Body of pancreas (tissue), 4 donors: ENCODE measurements around the gene SMIM12. TPM values are rescaled to one million over a fixed set of nuclear protein-coding genes. Genes with fewer than 3 reads are reported as not detected.

Experiments used
- ATAC-seq: fragments of 150-250 bp; one replicate; pipeline ENCODE4 v1.9.1; 2016
- DNase-seq, 4 donors: peaks; one replicate each; pipeline ENCODE4 v3.0.0-alpha.2; 2019
- H3K27ac ChIP-seq, 4 donors: fragments of 200-600 bp; sonication (generic); 1 replicate in 3 of 4; 2 replicates in 1 of 4; pipeline versions ENCODE4 v1.5.1 to v1.6.1; 2016 to 2019; ENCODE audit warnings: mild to moderate bottlenecking in 1 of 4, mixed read lengths in 1 of 4, moderate library complexity in 1 of 4
- H3K27me3 ChIP-seq, 2 donors: fragments of 200-600 bp; sonication (generic); one replicate each; pipeline ENCODE4 v1.6.0; 2016; ENCODE audit warnings: mild to moderate bottlenecking in 1 of 2
- H3K36me3 ChIP-seq, 2 donors: fragments of 200-600 bp; sonication (generic); replicated peaks in 1 of 2; 2 replicates each; pipeline ENCODE4 v1.5.1; 2016; ENCODE audit warnings: low read depth in 2 of 2; ENCODE audit not compliant: insufficient read depth in 1 of 2
- H3K4me1 ChIP-seq: fragments of 200-600 bp; sonication (generic); one replicate; pipeline ENCODE4 v1.6.0; 2016
- H3K4me3 ChIP-seq, 2 donors: fragments of 200-600 bp; sonication (generic); 1 replicate in 1 of 2; 2 replicates in 1 of 2; pipeline ENCODE4 v1.5.1; 2016 to 2019
- H3K9me3 ChIP-seq, 3 donors: fragments of 200-600 bp; sonication (generic); 1 replicate in 2 of 3; 2 replicates in 1 of 3; pipeline ENCODE4 v1.5.1; 2016
- POLR2A ChIP-seq, 3 donors: fragments of 450-650 bp; IDR thresholded peaks; one replicate each; pipeline ENCODE4 v1.6.1; 2016; ENCODE audit warnings: antibody characterized with exemption in 3 of 3, mild to moderate bottlenecking in 2 of 3
- WGBS, 2 donors: methylation state at CpG; one replicate each; pipeline ENCODE4 v1.1.5; 2017; 5-methylcytosine and 5-hydroxymethylcytosine counted together
- intact Hi-C: fragments of 100-400 bp; cut with DNase I; formaldehyde crosslinking; loops from one replicate; pipeline ENCODE4 v1.15.1; 2023
- total RNA-seq, 2 donors: library from RNA; depleted of rRNA; stranded (reverse); fragments of >200 nt; gene quantifications; one replicate each; pipeline ENCODE4 v1.1.0, GENCODE V29; 2016
- TF ChIP-seq, protein P1 (sequence below), 7 experiments: fragments of 450-650 bp in 4 of 7; fragments of 200-600 bp in 3 of 7; sonication (generic) in 3 of 7; IDR thresholded peaks; one replicate each; pipeline ENCODE4 v1.5.1; 2016 to 2019; ENCODE audit warnings: antibody characterized with exemption in 7 of 7

The SMIM12 gene
- total RNA-seq, 2 donors from 2014 or later = 7.8 to 22.1 TPM

DNA sequence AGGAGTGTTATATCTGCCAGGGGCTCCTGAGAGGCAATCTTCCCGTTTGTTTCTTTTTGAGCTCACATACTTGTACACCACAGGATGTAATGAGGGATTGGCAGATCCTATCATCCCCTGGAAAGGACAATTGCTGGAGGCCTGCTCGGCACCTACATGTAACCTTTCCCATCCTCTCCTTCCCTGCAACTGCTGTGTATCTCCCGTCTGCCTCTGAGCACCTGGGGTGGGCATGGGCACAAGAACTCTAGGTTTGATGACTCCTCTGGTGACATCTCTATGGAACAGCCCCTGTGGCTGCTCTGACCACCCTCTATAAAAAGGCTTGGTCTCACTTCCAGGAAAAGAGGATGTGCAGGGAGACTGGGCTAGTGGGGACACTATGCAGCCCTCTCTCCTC, 25.0 kb upstream of the SMIM12 start:
- Histone ChIP-seq H3K9me3 (peaks cover 0 to 2% (median 0%) of the 10 kb centered on the region in 3 donors), H3K4me1 (peaks cover 12% of the 10 kb centered on the region), H3K27me3 (peaks cover 0 to 12% of the 10 kb centered on the region in 2 donors), H3K36me3 (no peaks in the 10 kb centered on the region), H3K4me3 (no peak overlapping the region), H3K27ac (no peak overlapping the region)
- intact Hi-C loops = no loop called here
- TF ChIP-seq POLR2A (IDR thresholded peaks at IDR 0.05) = no peak
- TF ChIP-seq, protein P1, sequence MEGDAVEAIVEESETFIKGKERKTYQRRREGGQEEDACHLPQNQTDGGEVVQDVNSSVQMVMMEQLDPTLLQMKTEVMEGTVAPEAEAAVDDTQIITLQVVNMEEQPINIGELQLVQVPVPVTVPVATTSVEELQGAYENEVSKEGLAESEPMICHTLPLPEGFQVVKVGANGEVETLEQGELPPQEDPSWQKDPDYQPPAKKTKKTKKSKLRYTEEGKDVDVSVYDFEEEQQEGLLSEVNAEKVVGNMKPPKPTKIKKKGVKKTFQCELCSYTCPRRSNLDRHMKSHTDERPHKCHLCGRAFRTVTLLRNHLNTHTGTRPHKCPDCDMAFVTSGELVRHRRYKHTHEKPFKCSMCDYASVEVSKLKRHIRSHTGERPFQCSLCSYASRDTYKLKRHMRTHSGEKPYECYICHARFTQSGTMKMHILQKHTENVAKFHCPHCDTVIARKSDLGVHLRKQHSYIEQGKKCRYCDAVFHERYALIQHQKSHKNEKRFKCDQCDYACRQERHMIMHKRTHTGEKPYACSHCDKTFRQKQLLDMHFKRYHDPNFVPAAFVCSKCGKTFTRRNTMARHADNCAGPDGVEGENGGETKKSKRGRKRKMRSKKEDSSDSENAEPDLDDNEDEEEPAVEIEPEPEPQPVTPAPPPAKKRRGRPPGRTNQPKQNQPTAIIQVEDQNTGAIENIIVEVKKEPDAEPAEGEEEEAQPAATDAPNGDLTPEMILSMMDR (IDR thresholded peaks at IDR 0.05) = no peak
- DNase-seq (no peak), ATAC-seq (no peak)
- WGBS, 2 donors = 55 to 62% methylated on average over 3 of the region's 3 CpGs

DNA sequence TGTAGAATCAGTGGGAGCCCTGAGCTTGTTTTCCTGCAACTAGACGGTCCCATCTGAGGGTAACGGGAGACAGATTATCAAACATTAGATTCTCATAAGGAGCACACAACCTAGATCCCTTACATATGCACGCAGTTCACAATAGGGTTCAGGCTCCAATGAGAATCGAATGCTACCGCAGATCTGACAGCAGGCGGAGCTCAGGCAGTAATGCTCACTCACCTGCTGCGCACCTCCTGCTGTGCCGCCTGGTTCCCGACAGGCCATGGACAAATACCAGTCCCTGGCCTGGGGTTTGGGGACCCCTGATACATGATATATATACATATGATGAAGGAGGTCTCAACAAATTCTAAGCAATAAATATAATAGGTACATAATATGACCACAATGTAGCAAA, 19.7 kb upstream of the SMIM12 start:
- H3K4me1 ChIP-seq = no peaks in the 10 kb centered on the region
- ATAC-seq = no peak
- no peak overlapping the region for H3K4me3 ChIP-seq
- TF ChIP-seq, protein P1 (IDR thresholded peaks at IDR 0.05) = no peak
- no peak for TF ChIP-seq POLR2A (IDR thresholded peaks at IDR 0.05)
- H3K27me3 ChIP-seq = no peaks in the 10 kb centered on the region
- peaks cover 0 to 2% (median 0%) of the 10 kb centered on the region in 3 donors for H3K9me3 ChIP-seq
- no peaks in the 10 kb centered on the region for H3K36me3 ChIP-seq
- intact Hi-C loops = no loop called here
- DNase-seq = no peak
- 71% methylated on average over 9 of the region's 9 CpGs for WGBS, 2 donors
- H3K27ac ChIP-seq = no peak overlapping the region

DNA sequence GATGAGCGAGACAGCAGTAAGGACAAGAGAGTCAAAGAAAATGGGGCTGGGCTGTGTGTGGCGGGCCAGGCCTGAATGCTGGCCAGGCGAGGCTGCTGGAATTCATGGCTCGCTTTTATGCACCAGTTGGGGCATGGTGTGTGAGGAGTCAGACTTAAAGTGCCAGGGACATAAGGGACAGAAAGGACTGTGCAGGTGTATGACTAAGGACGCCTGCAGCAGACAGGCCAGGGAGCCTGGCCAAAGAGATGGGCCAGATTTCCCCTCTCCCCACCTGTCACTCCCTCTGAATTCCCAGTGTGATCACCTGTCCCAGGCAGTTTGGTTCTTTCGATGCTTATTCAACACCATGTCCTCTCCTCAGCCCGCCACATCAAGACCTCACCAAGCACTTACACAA, 16.9 kb upstream of the SMIM12 start:
- intact Hi-C loops = no loop called here
- Histone ChIP-seq H3K27ac (no peak overlapping the region), H3K27me3 (no peaks in the 10 kb centered on the region), H3K4me3 (no peak overlapping the region), H3K9me3 (peaks cover 0 to 2% (median 0%) of the 10 kb centered on the region in 3 donors), H3K4me1 (no peaks in the 10 kb centered on the region), H3K36me3 (no peaks in the 10 kb centered on the region)
- TF ChIP-seq POLR2A (IDR thresholded peaks at IDR 0.05) = no peak
- TF ChIP-seq, protein P1 (IDR thresholded peaks at IDR 0.05) = no peak
- 83 to 84% methylated on average over 7 of the region's 7 CpGs for WGBS, 2 donors
- DNase-seq (no peak), ATAC-seq (no peak)

DNA sequence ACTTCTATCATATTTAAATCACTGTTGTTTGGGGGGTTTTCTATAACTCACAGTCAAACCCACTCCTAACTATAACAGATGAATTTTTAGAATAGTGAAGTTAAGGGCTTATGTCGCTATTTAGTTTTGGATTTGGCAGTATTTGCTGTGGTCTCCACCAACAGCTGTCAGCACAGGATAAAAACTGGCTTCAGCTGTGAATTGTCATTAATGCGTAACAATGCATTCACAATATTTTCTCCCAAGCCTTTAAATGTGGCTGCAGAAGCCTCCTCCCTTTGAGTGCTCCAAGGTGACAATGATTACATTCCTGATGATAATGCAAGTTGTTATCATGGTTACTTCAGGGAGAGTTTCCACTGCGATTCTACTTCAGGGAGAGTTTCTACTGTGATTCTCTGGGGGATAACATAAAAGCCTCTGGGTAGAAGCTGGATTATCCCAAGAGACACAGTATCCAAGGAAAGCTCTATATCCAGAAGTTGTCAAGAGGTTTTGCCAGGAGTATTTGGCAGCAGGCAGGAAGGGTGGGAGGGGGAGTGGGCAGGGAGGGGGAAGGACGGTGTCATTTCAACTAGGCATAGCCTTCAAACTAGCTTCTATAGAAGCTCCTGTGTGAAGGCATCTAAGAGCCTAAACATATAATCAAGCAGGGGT, 14.9 kb upstream of the SMIM12 start:
- Histone ChIP-seq H3K36me3 (no peaks in the 10 kb centered on the region), H3K9me3 (no peaks in the 10 kb centered on the region), H3K4me3 (no peak overlapping the region), H3K27me3 (no peaks in the 10 kb centered on the region), H3K4me1 (no peaks in the 10 kb centered on the region), H3K27ac (no peak overlapping the region)
- TF ChIP-seq, protein P1 (IDR thresholded peaks at IDR 0.05) = no peak
- no peak for TF ChIP-seq POLR2A (IDR thresholded peaks at IDR 0.05)
- 71 to 82% methylated on average over 4 of the region's 4 CpGs for WGBS, 2 donors
- intact Hi-C loops = no loop called here
- ATAC-seq (no peak), DNase-seq (no peak)

DNA sequence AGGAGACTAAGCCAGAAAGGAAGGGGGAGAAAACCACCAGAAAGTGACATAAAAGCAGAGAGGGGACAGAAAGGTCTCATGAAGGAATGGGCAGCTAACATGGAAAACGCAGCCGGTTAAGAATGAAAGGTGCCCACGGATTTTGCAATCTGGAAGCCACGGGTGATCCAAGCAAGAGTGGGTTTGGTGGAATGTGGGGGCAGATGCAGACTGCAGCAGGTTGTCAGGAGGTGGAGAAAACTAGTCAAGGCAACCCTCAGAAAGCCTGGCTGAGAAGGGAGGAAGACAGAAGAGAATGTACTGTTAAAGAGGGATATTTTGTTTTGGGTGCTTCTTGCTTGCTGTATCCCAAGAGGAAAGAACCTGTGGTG, 12.6 kb upstream of the SMIM12 start:
- Histone ChIP-seq H3K4me3 (no peak overlapping the region), H3K4me1 (no peaks in the 10 kb centered on the region), H3K36me3 (no peaks in the 10 kb centered on the region), H3K27me3 (no peaks in the 10 kb centered on the region), H3K27ac (no peak overlapping the region), H3K9me3 (no peaks in the 10 kb centered on the region)
- 68 to 72% methylated on average over 4 of the region's 4 CpGs for WGBS, 2 donors
- no peak for ATAC-seq
- TF ChIP-seq, protein P1 (IDR thresholded peaks at IDR 0.05) = no peak
- no peak for TF ChIP-seq POLR2A (IDR thresholded peaks at IDR 0.05)
- no peak for DNase-seq
- intact Hi-C loops = no loop called here
